HEK293 (cell line): Measurements from ENCODE around the gene SIN3A.

Experiments
- CTCF ChIA-PET: fragments of 350-600 bp; formaldehyde crosslinking; extraction: SDS; loops from one replicate; lab custom pipeline; 2021; ENCODE audit warnings: antibody characterized with exemption; lab: Yijun Ruan, JAX
- POLR2A ChIA-PET: fragments of 300-600 bp; formaldehyde crosslinking; extraction: SDS; loops from one replicate; lab custom pipeline; 2020; ENCODE audit warnings: antibody characterized with exemption, inconsistent platforms; lab: Yijun Ruan, JAX
- H3K27ac ChIP-seq: fragments of 200-500 bp; sonication (Bioruptor generic); 2 replicates; pipeline ENCODE4 v1.5.1; 2014; ENCODE audit warnings: low read depth, low read length, control low read depth, inconsistent platforms; ENCODE audit errors: extremely low read depth
- H3K36me3 ChIP-seq, 2 experiments: fragments of 200-500 bp in 1 of 2; sonication (Bioruptor generic) in 1 of 2; 1 replicate in 1 of 2; 2 replicates in 1 of 2; pipeline ENCODE4 v1.5.1; 2014 to 2017; ENCODE audit warnings: inconsistent platforms in 2 of 2, low read length in 2 of 2; ENCODE audit not compliant: control insufficient read depth in 2 of 2, insufficient read depth in 1 of 2
- H3K4me1 ChIP-seq: fragments of 200-500 bp; sonication (Bioruptor generic); 2 replicates; pipeline ENCODE4 v1.5.1; 2014; ENCODE audit warnings: mild to moderate bottlenecking, low read length, inconsistent platforms; ENCODE audit not compliant: control insufficient read depth, insufficient read depth
- H3K4me3 ChIP-seq: 2 replicates; pipeline ENCODE4 v1.5.1; 2011; ENCODE audit warnings: low read depth, mild to moderate bottlenecking, control low read depth, low read length, moderate library complexity
- H3K9me3 ChIP-seq: fragments of 200-500 bp; sonication (Bioruptor generic); 2 replicates; pipeline ENCODE4 v1.5.1; 2014; ENCODE audit warnings: low read depth, low read length, inconsistent platforms; ENCODE audit not compliant: control insufficient read depth, insufficient read depth
- HIC1 ChIP-seq: fragments of 450-650 bp; formaldehyde crosslinking; IDR thresholded peaks from 2 replicates; pipeline ENCODE4 v1.5.1; 2016; ENCODE audit warnings: missing biosample characterization, missing genetic modification characterization
- HOXD13 ChIP-seq: sonication (generic); formaldehyde crosslinking; IDR thresholded peaks from 2 replicates; pipeline ENCODE4 v1.8.0; 2022; ENCODE audit warnings: missing genetic modification reagents, borderline replicate concordance
- MEIS1 ChIP-seq: sonication (generic); formaldehyde crosslinking; IDR thresholded peaks from 2 replicates; pipeline ENCODE4 v1.8.1; 2022; ENCODE audit warnings: missing genetic modification reagents, mild to moderate bottlenecking, borderline replicate concordance
- YY2 ChIP-seq: fragments of 450-650 bp; formaldehyde crosslinking; IDR thresholded peaks from 2 replicates; pipeline ENCODE4 v1.5.1; 2016; ENCODE audit warnings: missing biosample characterization, missing genetic modification characterization
- ZBTB48 ChIP-seq: fragments of 450-650 bp; formaldehyde crosslinking; IDR thresholded peaks from 2 replicates; pipeline ENCODE4 v1.5.1; 2016; ENCODE audit warnings: missing biosample characterization, missing genetic modification characterization
- ZBTB8A ChIP-seq: fragments of 450-650 bp; formaldehyde crosslinking; IDR thresholded peaks from 2 replicates; pipeline ENCODE4 v1.5.1; 2016; ENCODE audit warnings: missing biosample characterization, missing genetic modification characterization
- ZEB2 ChIP-seq: fragments of 450-650 bp; formaldehyde crosslinking; IDR thresholded peaks from 2 replicates; pipeline ENCODE4 v1.5.1; 2016; ENCODE audit warnings: missing biosample characterization, missing genetic modification characterization
- ZFP37 ChIP-seq: fragments of 450-650 bp; formaldehyde crosslinking; IDR thresholded peaks from 2 replicates; pipeline ENCODE4 v1.5.1; 2016; ENCODE audit warnings: missing biosample characterization, missing genetic modification characterization
- ZNF157 ChIP-seq: fragments of 450-650 bp; formaldehyde crosslinking; IDR thresholded peaks from 2 replicates; pipeline ENCODE4 v1.5.1; 2016; ENCODE audit warnings: missing biosample characterization, missing genetic modification characterization
- ZNF248 ChIP-seq: fragments of 450-650 bp; formaldehyde crosslinking; IDR thresholded peaks from 2 replicates; pipeline ENCODE4 v1.5.1; 2017; ENCODE audit warnings: missing biosample characterization, missing genetic modification characterization
- ZNF423 ChIP-seq: fragments of 450-650 bp; formaldehyde crosslinking; IDR thresholded peaks from 2 replicates; pipeline ENCODE4 v1.5.1; 2016; ENCODE audit warnings: missing biosample characterization, missing genetic modification characterization
- ZNF473 ChIP-seq: fragments of 450-650 bp; formaldehyde crosslinking; IDR thresholded peaks from 2 replicates; pipeline ENCODE4 v1.5.1; 2017; ENCODE audit warnings: missing biosample characterization, missing genetic modification characterization
- ZNF48 ChIP-seq: fragments of 450-650 bp; formaldehyde crosslinking; IDR thresholded peaks from 2 replicates; pipeline ENCODE4 v1.5.1; 2016; ENCODE audit warnings: missing biosample characterization, missing genetic modification characterization
- ZNF544 ChIP-seq: fragments of 450-650 bp; formaldehyde crosslinking; IDR thresholded peaks from 2 replicates; pipeline ENCODE4 v1.5.0; 2017; ENCODE audit warnings: missing biosample characterization, missing genetic modification characterization
- ZNF549 ChIP-seq: fragments of 450-650 bp; IDR thresholded peaks from 2 replicates; pipeline ENCODE4 v1.5.1; 2018; ENCODE audit warnings: missing biosample characterization, missing genetic modification characterization, mild to moderate bottlenecking, inconsistent platforms, moderate library complexity
- ZNF585B ChIP-seq: fragments of 450-650 bp; formaldehyde crosslinking; IDR thresholded peaks from 2 replicates; pipeline ENCODE4 v1.5.1; 2016; ENCODE audit warnings: missing biosample characterization, missing genetic modification characterization
- TF ChIP-seq, protein P1 (sequence below): fragments of 450-650 bp; formaldehyde crosslinking; IDR thresholded peaks from 2 replicates; pipeline ENCODE4 v1.5.1; 2016; ENCODE audit warnings: missing biosample characterization, missing genetic modification characterization
- TF ChIP-seq, protein P2 (sequence below): fragments of 450-650 bp; formaldehyde crosslinking; conservative IDR thresholded peaks from 2 replicates; pipeline ENCODE4 v1.5.1; 2016; ENCODE audit warnings: low read depth, missing biosample characterization, missing genetic modification characterization
- TF ChIP-seq, protein P3 (sequence below): fragments of 450-650 bp; formaldehyde crosslinking; IDR thresholded peaks from 2 replicates; pipeline ENCODE4 v1.5.1; 2016; ENCODE audit warnings: missing biosample characterization, missing genetic modification characterization
- TF ChIP-seq, protein P4 (sequence below): fragments of 450-650 bp; formaldehyde crosslinking; IDR thresholded peaks from 2 replicates; pipeline ENCODE4 v1.5.1; 2017; ENCODE audit warnings: missing biosample characterization, mild to moderate bottlenecking, missing genetic modification characterization, moderate library complexity

SIN3A gene

GRCh38 chr15:75367913-75368688 is 83.4 kb downstream of the SIN3A start, which contains the start of gene MAN2C1 (continued):
- no peak for TF ChIP-seq ZNF549 (tag by site-specific recombination)
- TF ChIP-seq MEIS1 (CRISPR knock-in tag), result no peak
- peak; percentile 98 for TF ChIP-seq YY2 (tag by site-specific recombination)
- peak; percentile 9; the same call in 1 of the 2 replicates for TF ChIP-seq ZNF157

DNA sequence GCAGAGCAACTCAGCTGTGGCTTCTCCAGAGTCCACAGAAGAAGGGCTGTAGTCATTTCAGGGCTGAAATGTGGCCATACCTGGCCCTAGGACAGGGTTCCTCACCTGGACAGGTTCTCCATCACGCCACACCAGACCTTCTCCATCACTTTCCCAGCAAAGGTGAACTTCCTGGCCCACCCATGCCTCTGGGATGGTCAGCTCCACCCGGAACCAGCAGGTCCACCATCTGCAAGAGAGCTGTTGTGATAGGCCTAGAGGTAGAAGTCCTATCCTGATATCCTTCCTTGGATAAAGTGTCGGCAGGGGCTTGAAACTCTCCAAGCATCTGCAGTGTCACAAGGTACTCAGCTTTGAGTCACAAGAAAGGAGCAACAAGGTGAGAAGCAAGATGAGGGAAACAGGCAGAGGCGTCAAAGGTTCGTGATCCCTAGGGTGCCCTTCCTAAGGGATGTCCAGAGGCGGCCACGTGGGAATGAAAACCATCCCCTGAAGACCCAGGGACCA is 84.0 kb downstream of the SIN3A start:
- ChIA-PET POLR2A (interaction anchor here (0.5 to 5.8 kb wide), 38 partner anchors 8 to 1564 kb away, joined by 3 to 242 read pairs (median 4); partner anchors contain the start of genes COMMD4, IMP3, NEIL1 and PPCDC), CTCF (interaction anchor here (0.5 to 5.3 kb wide), 50 partner anchors 8 to 616 kb away, joined by 3 to 66 read pairs (median 6); partner anchors contain the start of genes COMMD4, IMP3, SIN3A and SNX33)
- TF ChIP-seq ZNF48 (tag by site-specific recombination) (no peak), HOXD13 (CRISPR knock-in tag) (no peak), ZNF423 (tag by site-specific recombination) (peak; percentile 98), ZNF585B (tag by site-specific recombination) (no peak), ZNF544 (tag by site-specific recombination) (no peak), ZBTB48 (tag by site-specific recombination) (peak; percentile 100)
- TF ChIP-seq, protein P1, sequence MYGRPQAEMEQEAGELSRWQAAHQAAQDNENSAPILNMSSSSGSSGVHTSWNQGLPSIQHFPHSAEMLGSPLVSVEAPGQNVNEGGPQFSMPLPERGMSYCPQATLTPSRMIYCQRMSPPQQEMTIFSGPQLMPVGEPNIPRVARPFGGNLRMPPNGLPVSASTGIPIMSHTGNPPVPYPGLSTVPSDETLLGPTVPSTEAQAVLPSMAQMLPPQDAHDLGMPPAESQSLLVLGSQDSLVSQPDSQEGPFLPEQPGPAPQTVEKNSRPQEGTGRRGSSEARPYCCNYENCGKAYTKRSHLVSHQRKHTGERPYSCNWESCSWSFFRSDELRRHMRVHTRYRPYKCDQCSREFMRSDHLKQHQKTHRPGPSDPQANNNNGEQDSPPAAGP, result no peak
- Histone ChIP-seq H3K9me3 (no peaks in the 10 kb centered on the region), H3K4me3 (peak overlapping the region; percentile 88; the same call in 1 of the 2 replicates), H3K36me3 (peaks cover 31 to 56% of the 10 kb centered on the region in 2 experiments), H3K4me1 (peaks cover 8% of the 10 kb centered on the region), H3K27ac (no peak overlapping the region)

DNA sequence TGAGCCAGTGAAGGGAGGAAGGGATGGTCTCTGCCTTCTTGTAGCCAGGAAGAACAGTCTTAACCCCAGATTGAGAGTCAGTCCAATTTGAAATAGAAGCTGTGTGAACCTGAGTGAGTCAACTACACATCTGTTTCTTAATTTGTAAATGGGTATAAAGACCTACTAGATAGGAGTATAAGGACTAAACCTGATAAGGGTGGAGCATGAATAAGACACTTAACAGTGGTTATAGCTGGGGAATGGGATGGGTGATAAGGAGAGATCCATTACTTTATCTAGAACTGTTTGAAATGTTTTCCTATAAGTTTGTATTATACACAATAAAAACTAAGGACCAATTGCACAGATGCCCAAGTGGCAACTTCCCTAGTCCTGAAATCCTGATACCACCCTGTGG is 84.5 kb downstream of the SIN3A start:
- ChIA-PET CTCF (interaction anchor here (0.8 to 5.3 kb wide), 27 partner anchors 10 to 435 kb away, joined by 3 to 66 read pairs (median 9); partner anchors contain the start of genes COMMD4, IMP3, SIN3A and SNX33), POLR2A (interaction anchor here (1.0 to 5.8 kb wide), 9 partner anchors 7 to 344 kb away, joined by 3 to 242 read pairs (median 14); partner anchors contain the start of genes NEIL1, PPCDC, PTPN9 and SIN3A)
- peaks cover 8% of the 10 kb centered on the region for H3K4me1 ChIP-seq
- peaks cover 29 to 57% of the 10 kb centered on the region in 2 experiments for H3K36me3 ChIP-seq
- no peaks in the 10 kb centered on the region for H3K9me3 ChIP-seq
- TF ChIP-seq, protein P2, sequence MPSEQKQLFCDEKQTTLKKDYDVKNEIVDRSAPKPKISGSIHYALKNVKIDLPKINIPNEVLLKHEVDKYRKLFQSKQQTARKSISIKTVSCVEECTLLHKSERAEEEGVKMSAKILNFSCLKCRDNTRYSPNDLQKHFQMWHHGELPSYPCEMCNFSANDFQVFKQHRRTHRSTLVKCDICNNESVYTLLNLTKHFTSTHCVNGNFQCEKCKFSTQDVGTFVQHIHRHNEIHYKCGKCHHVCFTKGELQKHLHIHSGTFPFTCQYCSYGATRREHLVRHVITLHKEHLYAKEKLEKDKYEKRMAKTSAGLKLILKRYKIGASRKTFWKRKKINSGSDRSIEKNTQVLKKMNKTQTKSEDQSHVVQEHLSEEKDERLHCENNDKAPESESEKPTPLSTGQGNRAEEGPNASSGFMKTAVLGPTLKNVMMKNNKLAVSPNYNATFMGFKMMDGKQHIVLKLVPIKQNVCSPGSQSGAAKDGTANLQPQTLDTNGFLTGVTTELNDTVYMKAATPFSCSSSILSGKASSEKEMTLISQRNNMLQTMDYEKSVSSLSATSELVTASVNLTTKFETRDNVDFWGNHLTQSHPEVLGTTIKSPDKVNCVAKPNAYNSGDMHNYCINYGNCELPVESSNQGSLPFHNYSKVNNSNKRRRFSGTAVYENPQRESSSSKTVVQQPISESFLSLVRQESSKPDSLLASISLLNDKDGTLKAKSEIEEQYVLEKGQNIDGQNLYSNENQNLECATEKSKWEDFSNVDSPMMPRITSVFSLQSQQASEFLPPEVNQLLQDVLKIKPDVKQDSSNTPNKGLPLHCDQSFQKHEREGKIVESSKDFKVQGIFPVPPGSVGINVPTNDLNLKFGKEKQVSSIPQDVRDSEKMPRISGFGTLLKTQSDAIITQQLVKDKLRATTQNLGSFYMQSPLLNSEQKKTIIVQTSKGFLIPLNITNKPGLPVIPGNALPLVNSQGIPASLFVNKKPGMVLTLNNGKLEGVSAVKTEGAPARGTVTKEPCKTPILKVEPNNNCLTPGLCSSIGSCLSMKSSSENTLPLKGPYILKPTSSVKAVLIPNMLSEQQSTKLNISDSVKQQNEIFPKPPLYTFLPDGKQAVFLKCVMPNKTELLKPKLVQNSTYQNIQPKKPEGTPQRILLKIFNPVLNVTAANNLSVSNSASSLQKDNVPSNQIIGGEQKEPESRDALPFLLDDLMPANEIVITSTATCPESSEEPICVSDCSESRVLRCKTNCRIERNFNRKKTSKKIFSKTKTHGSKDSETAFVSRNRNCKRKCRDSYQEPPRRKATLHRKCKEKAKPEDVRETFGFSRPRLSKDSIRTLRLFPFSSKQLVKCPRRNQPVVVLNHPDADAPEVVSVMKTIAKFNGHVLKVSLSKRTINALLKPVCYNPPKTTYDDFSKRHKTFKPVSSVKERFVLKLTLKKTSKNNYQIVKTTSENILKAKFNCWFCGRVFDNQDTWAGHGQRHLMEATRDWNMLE, result no peak
- TF ChIP-seq, protein P3, sequence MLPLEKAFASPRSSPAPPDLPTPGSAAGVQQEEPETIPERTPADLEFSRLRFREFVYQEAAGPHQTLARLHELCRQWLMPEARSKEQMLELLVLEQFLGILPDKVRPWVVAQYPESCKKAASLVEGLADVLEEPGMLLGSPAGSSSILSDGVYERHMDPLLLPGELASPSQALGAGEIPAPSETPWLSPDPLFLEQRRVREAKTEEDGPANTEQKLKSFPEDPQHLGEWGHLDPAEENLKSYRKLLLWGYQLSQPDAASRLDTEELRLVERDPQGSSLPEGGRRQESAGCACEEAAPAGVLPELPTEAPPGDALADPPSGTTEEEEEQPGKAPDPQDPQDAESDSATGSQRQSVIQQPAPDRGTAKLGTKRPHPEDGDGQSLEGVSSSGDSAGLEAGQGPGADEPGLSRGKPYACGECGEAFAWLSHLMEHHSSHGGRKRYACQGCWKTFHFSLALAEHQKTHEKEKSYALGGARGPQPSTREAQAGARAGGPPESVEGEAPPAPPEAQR (tag by site-specific recombination), result no peak
- TF ChIP-seq ZNF248, result no peak
- TF ChIP-seq, protein P4, sequence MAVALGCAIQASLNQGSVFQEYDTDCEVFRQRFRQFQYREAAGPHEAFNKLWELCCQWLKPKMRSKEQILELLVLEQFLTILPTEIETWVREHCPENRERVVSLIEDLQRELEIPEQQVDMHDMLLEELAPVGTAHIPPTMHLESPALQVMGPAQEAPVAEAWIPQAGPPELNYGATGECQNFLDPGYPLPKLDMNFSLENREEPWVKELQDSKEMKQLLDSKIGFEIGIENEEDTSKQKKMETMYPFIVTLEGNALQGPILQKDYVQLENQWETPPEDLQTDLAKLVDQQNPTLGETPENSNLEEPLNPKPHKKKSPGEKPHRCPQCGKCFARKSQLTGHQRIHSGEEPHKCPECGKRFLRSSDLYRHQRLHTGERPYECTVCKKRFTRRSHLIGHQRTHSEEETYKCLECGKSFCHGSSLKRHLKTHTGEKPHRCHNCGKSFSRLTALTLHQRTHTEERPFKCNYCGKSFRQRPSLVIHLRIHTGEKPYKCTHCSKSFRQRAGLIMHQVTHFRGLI (tag by site-specific recombination), result no peak
- no peak for TF ChIP-seq ZBTB8A (tag by site-specific recombination)
- no peak for TF ChIP-seq ZEB2 (tag by site-specific recombination)
- TF ChIP-seq ZNF48 (tag by site-specific recombination), result no peak
- no peak for TF ChIP-seq ZFP37
- no peak for TF ChIP-seq HIC1 (tag by site-specific recombination)
- TF ChIP-seq ZNF473 (tag by site-specific recombination), result no peak
- no peak overlapping the region for H3K4me3 ChIP-seq
- H3K27ac ChIP-seq, result no peak overlapping the region
